DND-41 (cell line): Measurements from ENCODE around the gene CELF5.

Source experiments
- CTCF ChIP-seq: IDR thresholded peaks from 2 replicates; pipeline ENCODE4 v1.5.1; 2012; ENCODE audit warnings: borderline replicate concordance, low read length, moderate library complexity, mild to moderate bottlenecking; ENCODE audit not compliant: poor library complexity, severe bottlenecking; ENCODE audit errors: extremely low read depth
- EZH2 ChIP-seq: IDR thresholded peaks from 3 replicates; pipeline ENCODE4 v1.6.1; 2012; ENCODE audit warnings: borderline replicate concordance, low read depth, mild to moderate bottlenecking, moderate library complexity, low read length, inconsistent platforms; ENCODE audit not compliant: severe bottlenecking

- TF ChIP-seq CTCF (no peak), EZH2 (no peak)
Measured at GRCh38 chr19:3285647-3286176, 61.3 kb downstream of the CELF5 start.
